IPS-NIHi11 (cell line): Measurements from ENCODE around the gene TWF1.
"Not testable (repeated sequence)": the region's sequence is repeated elsewhere in the genome, so short reads cannot be mapped to it uniquely, and the experiment has no call there.

ENCODE experiments used
- DNase-seq: peaks from one replicate; pipeline ENCODE4 v3.0.0; 2012; ENCODE audit warnings: mixed read lengths, low spot score

Gene TWF1

GRCh38 chr12:43805860-43806736 lies at the start of gene TWF1:
Gene TWF1, minus strand, starts transcription at chr12:43806317. Its CDS starts 72 bp downstream, at chr12:43806245.
- peak; percentile 95 for DNase-seq

GRCh38 chr12:43852744-43853143 lies 46.6 kb upstream of the TWF1 start:
- no peak for DNase-seq

GRCh38 chr12:43848786-43849185 lies 42.7 kb upstream of the TWF1 start:
- DNase-seq: no peak

- no peak for DNase-seq
Measured at GRCh38 chr12:43848226-43848507, 42.0 kb upstream of the TWF1 start.

GRCh38 chr12:43847425-43848225 lies 41.5 kb upstream of the TWF1 start:
- not testable (repeated sequence) for DNase-seq

- DNase-seq: no peak
Measured at GRCh38 chr12:43842259-43842658, 36.1 kb upstream of the TWF1 start.

- DNase-seq: no peak
Measured at GRCh38 chr12:43841253-43841652, 35.1 kb upstream of the TWF1 start.

- no peak for DNase-seq
Measured at GRCh38 chr12:43840338-43840737, 34.2 kb upstream of the TWF1 start.

GRCh38 chr12:43836475-43836989 lies 30.4 kb upstream of the TWF1 start:
- DNase-seq: no peak

- DNase-seq: peak; percentile 78
Measured at GRCh38 chr12:43835656-43836474, 29.7 kb upstream of the TWF1 start, which contains the start of gene TMEM117. Gene TMEM117, plus strand, starts transcription at chr12:43836081.

- DNase-seq: no peak
Measured at GRCh38 chr12:43835264-43835655, 29.1 kb upstream of the TWF1 start.

- no peak for DNase-seq
Measured at GRCh38 chr12:43832463-43833168, 26.5 kb upstream of the TWF1 start.

GRCh38 chr12:43827093-43827492 lies 21.0 kb upstream of the TWF1 start:
- DNase-seq: no peak

- no peak for DNase-seq
Measured at GRCh38 chr12:43826681-43827080, 20.6 kb upstream of the TWF1 start.

GRCh38 chr12:43824207-43824775 lies 18.2 kb upstream of the TWF1 start:
- DNase-seq: no peak

- DNase-seq: no peak
Measured at GRCh38 chr12:43816168-43816567, 10.1 kb upstream of the TWF1 start.

GRCh38 chr12:43815416-43815815 lies 9.3 kb upstream of the TWF1 start:
- no peak for DNase-seq

GRCh38 chr12:43812926-43813325 lies 6.8 kb upstream of the TWF1 start:
- no peak for DNase-seq

GRCh38 chr12:43812057-43812456 lies 5.9 kb upstream of the TWF1 start:
- DNase-seq: no peak

GRCh38 chr12:43807386-43807785 lies 1.3 kb upstream of the TWF1 start:
- no peak for DNase-seq

GRCh38 chr12:43806737-43807072 lies 588 bp upstream of the TWF1 start:
- DNase-seq: no peak
